NCI-H446 (cell line): Measurements from ENCODE around the gene CR1L.
"Not testable (repeated sequence)": the region's sequence is repeated elsewhere in the genome, so short reads cannot be mapped to it uniquely, and the experiment has no call there.

Experiments
- DNase-seq, 2 experiments: peaks; one replicate each; lab custom pipeline; 2025; lab: John Stamatoyannopoulos, UW

The CR1L gene

DNA sequence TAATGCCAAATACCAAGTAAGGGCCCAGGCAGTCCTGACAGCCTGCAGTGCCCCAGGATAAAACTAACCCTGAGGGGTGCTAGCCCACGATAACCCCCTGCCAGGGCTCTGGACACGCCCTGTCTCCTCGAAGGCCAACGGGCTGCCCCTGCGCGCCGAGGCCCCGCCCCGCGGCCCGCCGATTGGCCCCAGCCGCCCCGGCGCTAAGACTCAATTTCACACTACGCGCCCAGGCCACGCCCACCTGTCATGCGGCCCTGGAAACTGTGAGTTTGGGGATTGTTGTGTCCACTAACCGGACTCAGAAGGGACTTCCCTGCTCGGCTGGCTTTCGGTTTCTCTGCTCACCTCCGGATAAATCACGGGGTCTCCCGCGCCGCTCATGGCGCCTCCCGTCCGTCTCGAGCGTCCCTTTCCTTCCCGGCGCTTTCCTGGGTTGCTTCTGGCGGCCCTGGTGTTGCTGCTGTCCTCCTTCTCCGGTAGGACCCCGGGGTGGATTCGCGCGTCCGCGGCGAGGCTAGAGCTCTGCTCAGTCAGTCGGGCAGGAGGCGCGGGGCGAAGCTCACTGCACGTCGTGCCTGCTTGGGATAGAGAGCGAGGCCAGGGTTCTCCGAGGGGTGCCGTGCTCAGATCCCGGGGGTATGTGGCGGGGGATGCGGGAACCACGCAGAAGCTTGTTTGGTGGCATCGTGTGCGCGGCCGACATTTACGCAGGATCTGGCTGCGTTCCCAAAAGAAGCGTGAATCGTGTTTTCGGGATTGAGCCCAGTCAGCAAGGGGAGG, at the start of gene CR1L:
CR1L (plus strand) TSS at position 282 of the 783 bp plus-strand sequence; CDS start at position 383, 101 bp downstream.
- DNase-seq, result peak in 1 of 2 experiments; percentile 18

DNA sequence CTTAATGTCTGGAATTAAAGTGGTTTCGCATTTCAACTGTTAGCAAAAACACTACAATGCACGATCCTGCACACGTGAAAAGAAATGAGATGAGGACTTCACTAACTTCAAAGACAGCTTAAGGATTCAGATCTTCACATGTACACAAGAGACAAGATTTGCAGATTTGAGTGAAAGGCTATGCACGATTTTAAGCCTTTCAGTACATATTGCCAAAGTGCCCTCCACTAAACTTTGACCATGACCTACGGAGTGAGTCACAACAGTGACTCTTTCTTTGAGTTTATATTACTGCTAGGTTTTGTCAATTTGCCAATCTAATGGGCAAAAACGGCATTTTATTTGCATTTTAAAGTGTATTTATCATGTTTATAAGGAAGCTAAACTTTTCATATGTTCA, 41.2 kb upstream of the CR1L start:
- DNase-seq, result no peak

DNA sequence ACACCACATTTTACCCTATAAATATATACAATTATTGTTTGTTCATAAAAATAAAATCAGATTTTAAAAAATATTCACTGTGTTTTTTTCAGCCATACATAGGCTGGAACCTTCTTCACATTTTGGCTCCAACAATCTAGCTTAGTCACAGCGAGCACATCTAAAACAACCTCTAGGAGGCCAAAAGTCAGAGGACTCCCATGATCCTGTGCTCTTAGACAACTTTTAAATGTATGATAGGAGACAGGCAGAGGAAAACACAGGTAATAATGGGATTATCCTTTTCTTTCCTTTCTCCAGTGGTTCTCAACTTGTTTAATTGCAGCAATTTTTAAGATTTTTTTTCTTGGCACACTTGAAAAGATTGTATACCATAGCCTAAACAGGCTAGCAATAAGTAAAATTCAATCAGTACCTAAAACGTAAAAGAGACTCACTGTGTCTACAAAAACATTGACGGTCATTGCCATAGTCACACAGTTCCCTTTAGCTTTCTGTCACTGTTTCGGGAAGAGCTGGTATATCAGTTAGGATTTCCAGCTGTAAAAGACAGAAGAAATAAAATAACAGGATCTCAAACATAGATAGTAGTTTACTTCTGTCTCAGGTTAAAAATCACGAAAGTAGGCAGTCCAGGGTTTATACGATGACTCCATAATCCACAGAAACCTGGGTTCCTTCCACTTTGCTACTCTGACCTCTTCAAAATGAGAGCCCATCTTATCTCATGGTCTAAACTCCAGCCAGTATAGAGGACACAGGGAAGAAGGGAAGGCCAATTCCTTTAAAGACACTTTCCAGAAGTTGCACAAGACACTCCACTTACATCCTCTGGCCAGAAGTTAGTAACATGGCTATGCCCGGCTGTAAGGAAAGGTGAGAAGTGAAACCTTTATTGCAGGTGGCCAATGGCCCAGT, 39.2 kb upstream of the CR1L start:
- no peak for DNase-seq

DNA sequence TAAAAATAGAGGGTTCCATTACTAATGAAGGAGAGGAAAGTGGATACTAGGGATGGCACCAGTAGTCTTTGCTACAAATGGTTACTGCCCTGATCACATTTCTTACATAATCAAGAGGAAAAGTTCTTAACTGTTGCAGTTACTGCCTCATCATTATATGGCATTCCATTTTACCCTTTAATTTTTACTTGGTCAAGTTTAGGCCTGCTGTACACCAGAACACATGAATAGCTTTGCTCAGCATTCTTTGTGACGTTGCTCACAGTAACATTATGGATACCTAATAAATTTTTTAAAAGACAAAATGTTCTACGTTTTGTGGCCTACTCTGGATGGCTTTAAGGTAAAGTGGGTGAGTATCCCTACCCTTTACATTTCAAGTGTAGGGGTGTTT, 38.6 kb upstream of the CR1L start:
- DNase-seq, result no peak

DNA sequence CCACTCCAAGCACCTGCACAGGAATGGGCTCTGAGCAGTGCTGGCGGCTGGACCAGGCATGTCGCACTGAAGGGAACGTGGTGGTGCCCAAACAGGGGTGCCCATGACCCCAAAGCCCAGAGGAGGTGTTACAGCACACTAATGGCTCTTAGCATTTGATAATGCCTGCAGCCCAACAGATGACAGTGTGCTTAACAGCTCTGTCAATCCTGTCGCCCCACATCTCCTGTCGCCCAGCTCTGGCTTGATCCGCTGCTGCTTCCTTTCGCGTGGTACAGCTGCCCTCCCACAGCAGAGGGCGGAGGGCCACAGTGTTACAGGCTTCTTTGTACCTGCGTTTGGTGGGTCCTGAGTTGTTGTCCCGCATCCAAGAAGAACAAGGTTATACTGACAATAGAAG, 32.2 kb upstream of the CR1L start:
- no peak for DNase-seq

DNA sequence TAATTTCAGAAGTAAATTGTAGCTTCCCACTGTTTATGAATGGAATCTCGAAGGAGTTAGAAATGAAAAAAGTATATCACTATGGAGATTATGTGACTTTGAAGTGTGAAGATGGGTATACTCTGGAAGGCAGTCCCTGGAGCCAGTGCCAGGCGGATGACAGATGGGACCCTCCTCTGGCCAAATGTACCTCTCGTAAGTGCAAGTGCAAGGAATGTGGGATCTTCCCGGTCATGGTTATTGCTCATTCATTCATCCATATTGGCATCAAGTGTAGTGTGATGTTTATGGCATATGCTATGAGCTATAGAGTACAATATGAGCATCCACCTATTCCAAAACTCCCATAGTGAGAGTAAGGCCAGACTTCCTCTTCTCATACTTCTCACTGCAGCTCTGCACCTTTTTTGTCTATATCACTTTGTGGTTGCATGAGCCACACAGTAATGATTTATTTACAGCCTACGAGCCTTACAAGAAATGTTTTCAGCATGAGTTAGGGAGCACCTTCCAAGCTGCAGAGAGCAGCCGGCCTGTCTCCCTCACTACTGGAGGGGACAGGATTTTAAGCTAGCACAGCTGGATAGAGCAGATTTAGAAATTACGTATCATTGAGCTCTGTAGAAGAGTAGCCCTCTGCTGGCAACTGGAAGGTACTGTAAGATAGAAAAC, 24.9 kb upstream of the CR1L start:
- peak; percentile 2 to 56 for DNase-seq

DNA sequence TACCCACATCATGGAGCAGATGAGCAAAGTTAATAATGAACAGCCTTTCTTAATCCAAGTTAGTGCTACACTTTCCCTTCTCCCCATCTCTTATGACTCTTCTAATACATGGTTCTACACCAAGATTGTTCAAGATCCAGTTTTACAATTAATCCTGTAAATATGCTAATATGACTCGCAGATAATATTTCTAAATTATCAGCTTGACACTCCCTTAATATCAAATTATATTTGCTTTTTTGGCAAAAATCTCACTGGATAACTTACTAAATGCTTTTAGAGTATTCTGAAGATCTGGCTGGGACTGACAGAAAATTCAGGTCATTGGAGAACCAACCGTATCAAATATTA, 24.4 kb upstream of the CR1L start:
- no peak for DNase-seq

DNA sequence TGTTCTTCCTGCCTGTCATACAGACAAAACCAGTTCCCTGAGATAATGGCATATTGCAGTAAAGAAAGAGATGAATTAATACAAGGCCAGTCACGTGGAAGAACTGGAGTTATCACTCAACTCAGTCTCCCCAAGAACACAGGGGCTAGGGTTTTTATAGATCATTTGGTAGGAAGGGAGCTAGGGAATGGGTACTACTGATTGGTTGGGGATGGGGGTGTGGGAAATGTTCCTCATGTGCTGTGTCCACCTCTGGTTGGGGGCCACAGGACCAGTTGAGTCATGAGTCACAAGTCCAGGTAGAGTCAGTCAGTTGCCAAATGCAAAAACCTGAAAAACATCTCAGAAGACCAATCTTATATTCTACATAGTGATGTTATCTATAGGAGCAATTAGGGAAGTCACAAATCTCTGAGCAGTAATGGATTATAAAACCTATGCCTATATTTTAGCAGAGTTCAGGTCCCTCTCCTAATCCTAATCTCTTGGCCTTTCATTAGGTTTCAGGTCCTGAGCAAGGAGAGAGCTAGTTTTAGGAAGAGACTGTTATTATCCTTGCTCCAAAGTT, 19.3 kb upstream of the CR1L start:
- not testable (repeated sequence) for DNase-seq

DNA sequence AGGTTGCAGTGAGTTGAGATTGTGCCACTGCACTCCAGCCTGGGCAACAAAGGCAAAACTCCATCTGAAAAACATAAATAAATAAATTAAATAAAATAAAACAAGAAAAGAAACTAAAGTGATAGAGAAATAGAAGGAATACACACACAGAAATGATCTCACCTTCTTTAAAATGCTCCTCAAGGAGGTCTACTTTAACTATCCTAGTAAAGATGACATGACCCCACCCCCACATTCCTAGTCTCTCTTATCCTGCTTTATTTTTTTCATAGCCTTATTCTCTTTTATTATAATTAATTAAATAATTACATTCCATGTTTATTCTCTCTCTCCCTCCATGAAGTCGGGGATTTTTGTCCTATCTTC, 18.0 kb upstream of the CR1L start:
- DNase-seq, result no peak

DNA sequence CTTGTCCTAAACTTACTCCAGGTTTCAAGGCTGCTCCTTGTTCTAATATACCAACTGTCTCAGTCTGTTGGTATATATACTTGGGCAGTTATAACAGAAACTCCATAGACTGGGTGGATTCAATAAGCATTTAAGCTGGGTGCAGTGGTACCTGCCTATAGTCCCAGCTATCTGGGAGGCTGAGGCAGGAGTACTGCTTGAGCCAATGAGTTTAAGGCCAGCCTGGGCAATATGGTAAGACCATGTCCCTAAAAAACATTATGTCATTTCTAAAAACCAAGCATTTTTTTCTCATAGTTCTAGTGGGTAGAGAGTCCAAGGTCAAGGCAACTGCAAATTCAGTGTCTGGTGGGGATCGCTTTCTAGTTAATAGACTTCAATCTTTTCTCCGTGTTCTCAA, 17.4 kb upstream of the CR1L start:
- DNase-seq, result no peak

DNA sequence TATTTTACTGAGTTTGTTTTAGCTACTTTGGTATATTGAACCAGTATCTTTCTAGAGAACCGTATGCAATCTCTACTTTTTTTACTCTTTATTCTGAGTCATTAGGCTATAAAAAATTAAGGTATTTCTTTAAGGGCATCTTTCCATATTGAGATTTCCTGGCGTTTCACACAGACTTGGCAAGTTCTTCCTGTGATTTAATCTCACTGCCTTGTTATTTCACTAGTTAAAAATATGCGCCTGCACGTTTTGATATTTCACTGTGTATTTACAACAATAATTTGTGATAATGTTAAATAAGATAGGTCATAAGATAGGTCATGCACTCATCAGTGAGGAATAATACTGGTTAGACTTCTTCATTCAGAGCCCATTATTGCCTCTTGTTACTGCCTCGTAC, 16.2 kb upstream of the CR1L start:
- DNase-seq, result no peak

DNA sequence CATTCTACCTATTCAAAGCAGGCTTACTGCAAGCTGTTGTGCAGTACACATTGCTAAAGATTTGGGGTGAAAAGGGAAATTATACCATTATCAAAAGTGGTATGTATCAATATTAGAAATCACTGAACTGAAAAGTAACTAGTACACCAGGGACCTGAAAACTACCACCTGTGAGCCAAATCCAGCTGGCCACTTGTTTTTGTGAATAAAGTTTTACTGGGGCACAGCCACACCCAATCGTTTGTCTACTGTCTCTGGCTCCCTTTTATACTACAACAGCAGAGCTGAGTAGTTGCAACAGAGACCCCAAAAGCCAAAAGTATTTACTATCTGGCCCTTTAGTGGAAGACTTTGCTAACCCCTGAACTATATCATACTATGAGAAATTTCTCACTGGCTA, 13.8 kb upstream of the CR1L start:
- DNase-seq, result no peak

DNA sequence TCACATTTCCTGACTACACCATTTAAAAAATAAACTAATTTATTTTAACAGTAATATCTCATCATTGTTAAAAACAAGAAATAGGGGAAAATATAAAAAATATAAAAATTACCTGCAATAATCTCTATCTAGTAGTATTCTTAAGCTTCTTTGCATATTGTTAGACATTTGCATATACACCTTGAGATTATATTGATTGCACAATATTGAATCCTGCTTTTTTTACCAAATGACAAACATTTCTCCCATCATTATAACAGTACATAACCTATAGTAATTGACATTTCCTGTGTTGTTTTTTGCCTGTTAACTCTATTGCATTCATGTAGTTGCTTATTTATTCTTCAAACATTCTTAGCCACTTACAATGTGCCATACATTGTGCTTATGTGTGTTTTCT, 11.7 kb upstream of the CR1L start:
- no peak for DNase-seq

DNA sequence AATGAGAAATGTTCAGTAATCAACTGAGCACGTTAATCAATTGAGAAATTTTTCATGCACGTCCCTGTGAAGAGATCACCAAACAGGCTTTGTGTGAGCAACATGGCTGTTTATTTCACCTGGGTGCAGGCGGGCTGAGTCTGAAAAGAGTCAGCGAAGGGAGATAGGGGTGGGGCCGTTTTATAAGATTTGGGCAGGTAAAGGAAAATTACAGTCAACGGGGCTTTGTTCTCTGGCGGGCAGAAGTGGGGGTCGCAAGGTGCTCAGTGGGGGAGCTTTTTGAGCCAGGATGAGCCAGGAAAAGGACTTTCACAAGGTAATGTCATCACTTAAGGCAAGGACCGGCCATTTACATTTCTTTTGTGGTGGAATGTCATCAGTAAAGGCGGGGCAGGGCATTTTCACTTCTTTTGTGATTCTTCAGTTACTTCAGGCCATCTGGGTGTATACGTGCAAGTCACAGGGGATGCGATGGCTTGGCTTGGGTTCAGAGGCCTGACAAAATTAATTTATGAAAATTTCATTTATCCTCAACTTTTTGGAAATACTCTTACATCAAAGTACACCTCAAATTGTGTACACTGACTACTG, 11.1 kb upstream of the CR1L start:
- not testable (repeated sequence) for DNase-seq

DNA sequence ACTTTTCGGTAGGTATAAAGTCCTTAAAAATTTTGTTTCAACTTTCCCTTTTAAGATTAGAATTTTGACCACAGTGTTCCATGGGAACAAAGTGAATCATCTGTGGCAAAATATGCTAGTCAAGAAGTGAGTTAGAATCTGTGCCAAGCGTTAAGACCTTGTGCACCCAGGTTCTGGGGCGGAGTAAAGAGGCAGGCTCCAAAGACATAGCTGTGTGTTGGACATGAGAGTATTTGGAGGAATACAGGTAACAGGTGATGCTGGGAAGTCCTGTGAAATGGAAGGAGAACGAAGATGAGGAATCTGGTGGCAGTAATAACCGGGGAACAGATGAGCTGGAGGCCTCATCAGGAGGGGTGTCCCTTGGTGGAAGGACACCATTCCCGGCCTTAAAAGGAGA, 10.6 kb upstream of the CR1L start:
- DNase-seq, result not testable (repeated sequence)

DNA sequence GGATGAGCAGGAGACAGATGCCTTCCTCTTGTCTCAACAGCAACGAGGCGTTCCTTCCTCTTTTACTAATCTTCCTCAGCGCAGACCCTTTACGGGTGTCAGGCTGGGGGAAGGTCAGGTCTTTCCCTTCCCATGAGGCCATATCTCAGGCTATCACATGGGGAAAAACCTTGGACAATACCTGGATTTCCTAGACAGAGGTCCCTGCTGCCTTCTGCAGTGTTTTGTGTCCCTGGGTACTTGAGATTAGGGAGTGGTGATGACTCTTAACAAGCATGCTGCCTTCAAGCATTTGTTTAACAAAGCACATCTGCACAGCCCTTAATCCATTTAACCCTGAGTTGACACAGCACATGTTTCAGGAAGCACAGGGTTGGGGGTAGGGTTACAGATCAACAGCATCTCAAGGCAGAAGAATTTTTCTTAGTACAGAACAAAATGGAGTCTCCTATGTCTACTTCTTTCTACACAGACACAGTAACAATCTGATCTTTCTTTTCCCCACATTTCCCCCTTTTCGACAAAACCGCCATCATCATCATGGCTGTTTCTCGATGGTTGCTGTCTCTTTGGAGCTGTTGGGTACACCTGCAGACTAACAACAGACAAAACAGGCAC, 9.3 kb upstream of the CR1L start:
- DNase-seq, result not testable (repeated sequence)

DNA sequence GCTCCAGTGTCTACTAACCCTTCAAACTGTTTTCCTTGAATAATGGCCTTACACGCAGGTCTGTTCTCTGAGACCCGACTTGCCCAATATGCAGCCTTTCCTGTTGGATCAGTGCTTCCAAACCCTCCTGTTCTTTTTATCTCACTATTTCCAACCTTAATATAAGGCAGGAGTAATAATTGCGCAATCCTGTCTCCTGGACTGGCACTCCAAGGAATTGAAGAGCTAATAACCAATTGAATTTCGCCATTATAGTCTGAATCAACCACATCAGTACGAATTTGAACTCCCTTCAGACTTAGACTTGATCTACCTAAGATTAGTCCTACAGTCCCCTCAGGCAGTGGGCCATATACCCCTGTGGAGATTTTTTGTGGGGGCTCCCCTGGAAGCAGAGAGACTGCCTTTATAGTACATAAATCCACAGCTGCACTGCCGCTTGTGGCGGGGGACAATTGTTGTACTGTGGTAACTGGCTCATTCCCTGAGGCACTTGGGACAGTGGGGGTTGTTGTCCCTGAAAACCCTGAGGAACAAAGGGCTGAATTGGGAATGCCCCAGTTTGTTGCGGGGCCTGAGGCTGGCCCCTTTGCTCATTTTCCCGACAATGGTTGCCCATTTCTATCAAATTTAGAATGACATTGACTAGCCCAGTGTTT, 6.3 kb upstream of the CR1L start:
- DNase-seq, result not testable (repeated sequence)

DNA sequence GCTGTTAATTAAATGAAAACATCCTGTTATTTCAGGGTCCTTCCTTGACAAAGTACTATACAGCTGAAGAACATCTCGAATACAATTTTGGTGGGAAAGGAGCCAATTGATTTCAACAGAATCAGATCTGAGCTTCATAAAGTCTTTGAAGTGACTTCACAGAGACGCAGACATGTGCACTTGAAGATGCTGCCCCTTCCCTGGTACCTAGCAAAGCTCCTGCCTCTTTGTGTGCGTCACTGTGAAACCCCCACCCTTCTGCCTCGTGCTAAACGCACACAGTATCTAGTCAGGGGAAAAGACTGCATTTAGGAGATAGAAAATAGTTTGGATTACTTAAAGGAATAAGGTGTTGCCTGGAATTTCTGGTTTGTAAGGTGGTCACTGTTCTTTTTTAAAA, 5.6 kb upstream of the CR1L start:
- not testable (repeated sequence) for DNase-seq

DNA sequence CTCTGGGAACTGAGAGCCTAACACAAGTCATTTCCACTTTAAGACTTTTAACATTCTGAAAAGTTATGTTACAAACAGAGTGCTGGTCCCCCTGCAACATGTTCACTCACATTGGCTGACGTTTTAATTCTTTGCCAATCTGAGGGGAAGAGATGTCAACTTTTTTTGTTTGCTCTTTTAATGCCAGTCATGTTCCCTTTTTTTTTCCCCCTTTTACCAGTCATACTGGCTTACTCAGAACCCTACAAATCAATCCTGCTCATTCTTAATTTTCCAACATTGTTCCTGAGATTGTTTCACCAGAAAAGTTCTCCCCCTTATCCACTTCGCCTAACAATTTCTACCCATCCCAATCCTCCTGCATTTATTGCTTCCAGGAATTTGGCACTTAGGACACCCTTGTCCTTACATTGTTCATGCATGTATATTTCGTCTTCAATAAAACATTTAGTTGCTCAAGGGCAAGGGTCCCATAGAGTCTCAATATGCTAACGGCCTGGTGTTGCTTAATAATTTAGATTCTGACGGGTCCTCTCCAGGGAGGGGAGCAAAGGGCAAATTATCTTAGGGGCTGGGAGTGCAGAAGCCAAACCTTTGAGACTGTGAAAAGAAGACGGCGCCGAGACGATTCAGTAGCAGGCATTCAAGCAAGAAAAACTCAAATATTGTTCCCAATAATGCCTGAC, 624 bp upstream of the CR1L start:
- no peak for DNase-seq

DNA sequence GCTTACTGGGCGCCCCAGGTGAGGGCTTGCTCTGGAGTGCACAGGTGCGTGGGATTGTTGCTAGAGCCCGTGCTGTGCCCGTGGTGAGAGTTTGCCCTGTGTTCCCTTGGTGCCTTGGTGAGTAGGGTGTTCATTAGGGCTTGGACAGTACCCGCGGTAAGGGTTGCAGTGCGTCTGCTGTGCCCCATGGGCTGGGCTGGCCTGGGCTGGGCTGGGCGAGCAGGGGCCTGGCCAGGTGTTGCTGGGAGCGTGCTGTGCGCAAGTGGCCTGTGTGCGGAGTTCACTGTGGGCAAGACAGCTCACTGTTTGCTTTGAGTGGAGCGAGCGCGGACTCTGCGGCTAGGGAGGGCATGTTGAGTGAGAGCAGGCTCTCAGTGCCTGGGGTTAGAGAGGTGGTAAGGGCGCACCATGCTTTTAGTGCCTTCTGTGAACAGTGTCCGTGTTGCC, 725 bp downstream of the CR1L start:
- DNase-seq, result no peak
